GM18499 (cell line): Measurements from ENCODE around the gene DMD.

Experiments
- ATAC-seq: cut with Tn5 transposase; IDR thresholded peaks from one replicate; pipeline ENCODE4 v1.9.1; 2021; ENCODE audit warnings: moderate number of reproducible peaks; ENCODE audit not compliant: insufficient read depth, unreplicated experiment

DMD gene

GRCh38 chrX:32139476-32139875 lies 1071.9 kb downstream of the DMD start:
- no peak for ATAC-seq

- ATAC-seq: no peak
Observed at GRCh38 chrX:32137525-32137924, 1073.8 kb downstream of the DMD start.

GRCh38 chrX:32126997-32127396 lies 1084.4 kb downstream of the DMD start:
- no peak for ATAC-seq

GRCh38 chrX:32118832-32119231 lies 1092.5 kb downstream of the DMD start:
- ATAC-seq: no peak

- ATAC-seq: no peak
Observed at GRCh38 chrX:32116047-32116446, 1095.3 kb downstream of the DMD start.

GRCh38 chrX:32087663-32088062 lies 1123.7 kb downstream of the DMD start:
- no peak for ATAC-seq

- ATAC-seq: no peak
Observed at GRCh38 chrX:32084757-32085156, 1126.6 kb downstream of the DMD start.

GRCh38 chrX:32048285-32048684 lies 1163.1 kb downstream of the DMD start:
- ATAC-seq: no peak

- no peak for ATAC-seq
Observed at GRCh38 chrX:32045149-32045548, 1166.2 kb downstream of the DMD start.

GRCh38 chrX:32041181-32041580 lies 1170.2 kb downstream of the DMD start:
- ATAC-seq: no peak

- ATAC-seq: no peak
Observed at GRCh38 chrX:32026772-32027171, 1184.6 kb downstream of the DMD start.

- ATAC-seq: no peak
Observed at GRCh38 chrX:32024072-32024471, 1187.3 kb downstream of the DMD start.

- ATAC-seq: no peak
Observed at GRCh38 chrX:32016195-32016594, 1195.2 kb downstream of the DMD start.

GRCh38 chrX:32010948-32011347 lies 1200.4 kb downstream of the DMD start:
- no peak for ATAC-seq

GRCh38 chrX:32010212-32010611 lies 1201.1 kb downstream of the DMD start:
- no peak for ATAC-seq

- ATAC-seq: no peak
Observed at GRCh38 chrX:31993637-31994036, 1217.7 kb downstream of the DMD start.

GRCh38 chrX:31988975-31989374 lies 1222.4 kb downstream of the DMD start:
- no peak for ATAC-seq

GRCh38 chrX:31981546-31982062 lies 1229.7 kb downstream of the DMD start:
- no peak for ATAC-seq

GRCh38 chrX:31969714-31970113 lies 1241.6 kb downstream of the DMD start:
- ATAC-seq: no peak

- no peak for ATAC-seq
Observed at GRCh38 chrX:31962256-31962655, 1249.1 kb downstream of the DMD start.

- ATAC-seq: no peak
Observed at GRCh38 chrX:31934842-31935370, 1276.4 kb downstream of the DMD start.

GRCh38 chrX:31934015-31934414 lies 1277.3 kb downstream of the DMD start:
- no peak for ATAC-seq

GRCh38 chrX:31932769-31933168 lies 1278.6 kb downstream of the DMD start:
- no peak for ATAC-seq
